ENCODE data around the gene ZNF460. TPM values are rescaled to one million over a fixed set of nuclear protein-coding genes. Genes with fewer than 3 reads are reported as not detected.

ZNF460 gene
- total and polyA plus RNA-seq, 2 of the 13 experiments (the other 11 are each of a cell fraction or from before 2014, with no cell fraction given): 14.5 to 44.8 TPM

GRCh38 chr19:57263244-57263741 lies 17.0 kb upstream of the ZNF460 start (continued):
- no peak for TF ChIP-seq CBX5 (CRISPR knock-in tag; IDR thresholded peaks at IDR 0.05; ENCODE audit: borderline replicate concordance)
- TF ChIP-seq ZNF33B (CRISPR knock-in tag; IDR thresholded peaks at IDR 0.05): no peak
- no peak for TF ChIP-seq FOXA3 (CRISPR knock-in tag; IDR thresholded peaks at IDR 0.05)

GRCh38 chr19:57267291-57267690 lies 13.0 kb upstream of the ZNF460 start:
- no peak for FAIRE-seq
- no peaks in the 10 kb centered on the region for H3K79me2 ChIP-seq (ENCODE audit: insufficient read depth, low read length)
- 77% methylated on average over 3 of the region's 3 CpGs for WGBS (ENCODE audit: low lambda C conversion rate)
- no peaks in the 10 kb centered on the region for H4K20me1 ChIP-seq (ENCODE audit: insufficient read depth, low read length)
- ATAC-seq: peak; percentile 47; the same call in 2 of the 3 replicates
- in situ Hi-C loops (cut with HindIII; ENCODE audit: extremely low pct_ligation_motif_present, low pct_unique_long_range_greater_than_20kb): no loop called here
- no peaks in the 10 kb centered on the region for H3K27me3 ChIP-seq (ENCODE audit: control insufficient read depth in 1 of 2, insufficient read depth in 2 of 2, low read length in 2 of 2)
- H2AFZ ChIP-seq (ENCODE audit: low read length): no peak overlapping the region
- H3K4me1 ChIP-seq (ENCODE audit: insufficient read depth, low read length): no peaks in the 10 kb centered on the region
- TF ChIP-seq, protein P1, sequence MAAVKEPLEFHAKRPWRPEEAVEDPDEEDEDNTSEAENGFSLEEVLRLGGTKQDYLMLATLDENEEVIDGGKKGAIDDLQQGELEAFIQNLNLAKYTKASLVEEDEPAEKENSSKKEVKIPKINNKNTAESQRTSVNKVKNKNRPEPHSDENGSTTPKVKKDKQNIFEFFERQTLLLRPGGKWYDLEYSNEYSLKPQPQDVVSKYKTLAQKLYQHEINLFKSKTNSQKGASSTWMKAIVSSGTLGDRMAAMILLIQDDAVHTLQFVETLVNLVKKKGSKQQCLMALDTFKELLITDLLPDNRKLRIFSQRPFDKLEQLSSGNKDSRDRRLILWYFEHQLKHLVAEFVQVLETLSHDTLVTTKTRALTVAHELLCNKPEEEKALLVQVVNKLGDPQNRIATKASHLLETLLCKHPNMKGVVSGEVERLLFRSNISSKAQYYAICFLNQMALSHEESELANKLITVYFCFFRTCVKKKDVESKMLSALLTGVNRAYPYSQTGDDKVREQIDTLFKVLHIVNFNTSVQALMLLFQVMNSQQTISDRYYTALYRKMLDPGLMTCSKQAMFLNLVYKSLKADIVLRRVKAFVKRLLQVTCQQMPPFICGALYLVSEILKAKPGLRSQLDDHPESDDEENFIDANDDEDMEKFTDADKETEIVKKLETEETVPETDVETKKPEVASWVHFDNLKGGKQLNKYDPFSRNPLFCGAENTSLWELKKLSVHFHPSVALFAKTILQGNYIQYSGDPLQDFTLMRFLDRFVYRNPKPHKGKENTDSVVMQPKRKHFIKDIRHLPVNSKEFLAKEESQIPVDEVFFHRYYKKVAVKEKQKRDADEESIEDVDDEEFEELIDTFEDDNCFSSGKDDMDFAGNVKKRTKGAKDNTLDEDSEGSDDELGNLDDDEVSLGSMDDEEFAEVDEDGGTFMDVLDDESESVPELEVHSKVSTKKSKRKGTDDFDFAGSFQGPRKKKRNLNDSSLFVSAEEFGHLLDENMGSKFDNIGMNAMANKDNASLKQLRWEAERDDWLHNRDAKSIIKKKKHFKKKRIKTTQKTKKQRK (IDR thresholded peaks at IDR 0.05; ENCODE audit: low read length): no peak
- TF ChIP-seq ZNF670 (CRISPR knock-in tag; IDR thresholded peaks at IDR 0.05; ENCODE audit: borderline replicate concordance): no peak
- no peak for TF ChIP-seq FOXP4 (CRISPR knock-in tag; IDR thresholded peaks at IDR 0.05)
- TF ChIP-seq ZNF558 (CRISPR knock-in tag; IDR thresholded peaks at IDR 0.05; ENCODE audit: borderline replicate concordance): no peak
- TF ChIP-seq, protein P2, sequence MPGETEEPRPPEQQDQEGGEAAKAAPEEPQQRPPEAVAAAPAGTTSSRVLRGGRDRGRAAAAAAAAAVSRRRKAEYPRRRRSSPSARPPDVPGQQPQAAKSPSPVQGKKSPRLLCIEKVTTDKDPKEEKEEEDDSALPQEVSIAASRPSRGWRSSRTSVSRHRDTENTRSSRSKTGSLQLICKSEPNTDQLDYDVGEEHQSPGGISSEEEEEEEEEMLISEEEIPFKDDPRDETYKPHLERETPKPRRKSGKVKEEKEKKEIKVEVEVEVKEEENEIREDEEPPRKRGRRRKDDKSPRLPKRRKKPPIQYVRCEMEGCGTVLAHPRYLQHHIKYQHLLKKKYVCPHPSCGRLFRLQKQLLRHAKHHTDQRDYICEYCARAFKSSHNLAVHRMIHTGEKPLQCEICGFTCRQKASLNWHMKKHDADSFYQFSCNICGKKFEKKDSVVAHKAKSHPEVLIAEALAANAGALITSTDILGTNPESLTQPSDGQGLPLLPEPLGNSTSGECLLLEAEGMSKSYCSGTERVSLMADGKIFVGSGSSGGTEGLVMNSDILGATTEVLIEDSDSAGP (CRISPR knock-in tag; IDR thresholded peaks at IDR 0.05; ENCODE audit: borderline replicate concordance): no peak
- TF ChIP-seq JUNB (CRISPR knock-in tag; IDR thresholded peaks at IDR 0.05; ENCODE audit: borderline replicate concordance): no peak
- TF ChIP-seq RORA (CRISPR knock-in tag; IDR thresholded peaks at IDR 0.05): no peak
- TF ChIP-seq ZSCAN12 (CRISPR knock-in tag; IDR thresholded peaks at IDR 0.05): no peak
- TF ChIP-seq SP5 (CRISPR knock-in tag; IDR thresholded peaks at IDR 0.05; ENCODE audit: borderline replicate concordance, low read depth): no peak
- no peak overlapping the region for H3K9ac ChIP-seq (ENCODE audit: insufficient read depth, low read depth, low read length)
- H3K27ac ChIP-seq (ENCODE audit: extremely low read length, insufficient read depth, low read length): no peak overlapping the region
- no peaks in the 10 kb centered on the region for H3K36me3 ChIP-seq (replicated peaks in 1 of 2; ENCODE audit: control insufficient read depth in 1 of 2, insufficient read depth in 2 of 2, low read length in 2 of 2)
- no peak overlapping the region for H3K4me2 ChIP-seq (ENCODE audit: low read depth, low read length)
- BruUV-seq (replicated peaks): no TSS peak
- ChIA-PET POLR2A (no interaction called here), CTCF (ENCODE audit: low intra/inter-chr PET ratio, low total read pairs) (no interaction called here)
- no peak for DNase-seq (ENCODE audit: low spot score)
- no peaks in the 10 kb centered on the region for H3K9me3 ChIP-seq (ENCODE audit: low read length)
- H3K4me3 ChIP-seq (replicated peaks in 1 of 3; ENCODE audit: insufficient read depth in 1 of 3, low read depth in 2 of 3, low read length in 3 of 3): no peak overlapping the region
- intact Hi-C loops (cut with micrococcal nuclease; ENCODE audit: unreplicated experiment): no loop called here
